GDM1 (cell line): ENCODE measurements around the gene WDR19.
"Not testable (repeated sequence)": the region's sequence is repeated elsewhere in the genome, so short reads cannot be mapped to it uniquely, and the experiment has no call there.

ENCODE experiments used
- DNase-seq: peaks from one replicate; lab custom pipeline; 2025; lab: John Stamatoyannopoulos, UW

Gene WDR19

DNA sequence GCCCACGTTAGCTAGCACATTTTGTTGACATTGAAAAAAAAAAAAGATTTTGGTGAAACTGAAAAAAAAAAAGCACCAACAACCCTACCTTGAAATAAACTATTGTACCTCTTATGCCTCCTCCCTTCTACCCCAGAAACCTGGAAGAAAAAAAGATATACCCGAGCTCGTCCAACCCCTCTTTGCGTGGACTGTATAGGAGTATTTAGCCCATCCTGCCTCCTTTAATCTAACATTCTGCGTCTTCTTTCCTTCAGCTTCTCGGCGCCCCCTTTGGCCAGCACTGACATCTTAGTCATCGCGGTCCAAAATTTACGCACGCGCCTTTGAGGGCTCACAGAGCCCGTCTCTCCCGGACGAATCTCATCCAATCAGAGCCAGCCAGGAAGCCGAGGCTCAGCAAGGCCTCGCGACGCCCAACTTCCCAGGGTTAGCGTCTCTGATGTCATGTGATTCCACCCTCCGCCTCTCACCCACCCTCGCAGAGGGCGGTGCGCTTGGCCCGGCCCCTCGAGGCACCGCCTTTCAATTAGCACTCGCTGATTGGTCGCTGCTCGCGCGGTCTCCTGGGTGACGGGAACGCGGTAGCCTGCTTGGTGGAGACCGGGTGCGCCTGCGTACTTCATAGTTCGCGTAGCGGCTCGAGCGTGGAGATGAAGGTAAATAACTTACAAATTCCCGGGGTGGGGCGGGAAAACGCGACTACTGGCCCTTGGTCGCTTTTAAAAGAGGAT is at the start of gene WDR19:
TSS of gene WDR19 (plus strand) at position 625 of the 734 bp plus-strand sequence. CDS start at position 654, 29 bp downstream.
- peak; percentile 99 for DNase-seq

GRCh38 chr4:39133623-39134022 is 48.7 kb upstream of the WDR19 start:
- DNase-seq, result no peak

DNA sequence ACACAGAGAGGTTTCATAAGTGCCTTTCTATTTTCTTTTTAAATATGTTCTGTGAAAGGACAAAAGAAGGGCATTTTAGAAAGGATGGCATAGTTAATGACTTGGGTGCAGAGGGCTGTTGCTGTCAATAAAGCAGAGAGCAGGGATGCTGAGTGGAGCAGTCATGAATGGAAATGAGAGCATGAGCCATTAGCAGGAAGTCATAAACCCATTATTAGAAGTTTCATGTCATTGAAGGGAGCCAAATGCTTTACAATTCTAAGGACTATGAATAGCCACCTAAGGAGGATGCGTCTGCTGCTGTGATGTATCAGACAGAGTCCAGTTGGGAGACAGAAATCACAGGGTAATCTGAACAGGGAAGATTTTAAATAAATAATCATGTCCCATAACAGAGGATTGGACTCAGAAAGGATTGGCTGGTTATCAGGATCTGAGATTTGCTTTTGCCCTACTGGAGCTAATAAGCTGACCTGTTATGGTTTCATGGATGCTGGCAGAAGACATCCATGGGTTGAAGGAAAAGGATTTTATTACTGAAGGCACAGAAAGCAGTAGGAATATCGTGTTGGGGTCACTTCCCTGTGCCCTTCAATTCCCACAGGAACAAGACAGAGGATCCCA is 47.5 kb upstream of the WDR19 start:
- DNase-seq, result no peak

GRCh38 chr4:39138227-39138626 is 44.1 kb upstream of the WDR19 start:
- not testable (repeated sequence) for DNase-seq

DNA sequence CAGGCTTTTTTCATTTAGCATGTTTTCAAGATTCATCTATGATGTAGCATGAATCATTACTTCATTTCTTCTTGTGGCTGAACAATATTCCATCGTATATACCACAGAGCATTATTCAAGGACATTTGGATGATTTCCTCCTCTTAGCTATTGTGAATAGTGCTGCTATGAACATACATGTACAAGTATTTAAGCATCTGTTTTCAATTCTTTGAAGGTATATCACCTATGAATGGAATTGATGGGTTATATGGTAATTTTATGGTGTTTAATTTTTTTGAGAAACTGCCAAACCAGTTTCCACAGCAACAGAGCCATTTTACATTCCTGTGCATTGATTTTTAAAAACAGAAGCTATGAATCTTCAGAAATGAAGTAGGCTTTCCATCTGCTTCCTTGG is 36.1 kb upstream of the WDR19 start:
- DNase-seq, result no peak

- no peak for DNase-seq
These were observed 28.3 kb upstream of the WDR19 start for GRCh38 chr4:39154009-39154408.

GRCh38 chr4:39157520-39157919 is 24.8 kb upstream of the WDR19 start:
- no peak for DNase-seq

DNA sequence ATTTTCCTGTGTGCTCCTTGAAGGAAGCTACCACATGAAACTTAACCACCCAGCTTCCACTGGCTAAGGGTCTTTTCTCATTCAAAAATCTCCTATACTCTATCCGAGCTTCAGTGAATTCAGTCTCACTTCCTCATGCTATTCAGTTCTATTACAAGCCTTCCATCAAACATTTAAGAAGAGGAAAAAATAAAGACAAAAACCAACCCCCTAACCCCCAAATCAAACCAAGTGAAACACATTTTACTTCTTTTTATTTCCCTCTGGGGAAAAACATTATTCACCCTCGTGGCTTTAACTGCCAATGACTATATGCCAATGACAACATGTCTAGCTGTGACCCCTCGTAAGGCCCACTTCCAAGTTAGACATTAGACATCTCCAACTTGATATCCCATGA is 16.2 kb upstream of the WDR19 start:
- DNase-seq, result no peak

- DNase-seq, result no peak
These were observed 15.7 kb upstream of the WDR19 start for GRCh38 chr4:39166669-39167068.

DNA sequence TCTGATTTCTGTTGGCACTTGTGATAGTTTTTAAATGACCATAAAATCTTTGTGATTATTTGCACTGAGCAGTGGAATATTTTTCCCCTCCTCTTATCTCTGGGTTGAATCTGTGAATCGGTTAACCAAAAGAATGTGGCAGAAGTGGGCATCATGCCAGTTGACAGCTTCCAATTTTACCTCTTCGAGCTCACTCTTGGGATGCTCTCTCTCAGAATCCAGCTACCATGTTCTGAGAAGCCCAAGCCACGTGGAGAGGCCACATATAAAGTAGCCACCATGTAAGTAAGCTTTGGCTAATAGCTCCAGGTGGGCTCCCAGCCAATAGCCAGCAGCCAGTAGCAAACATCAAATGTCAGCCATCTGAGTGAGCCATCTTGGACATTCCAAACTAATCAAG is 12.9 kb upstream of the WDR19 start:
- no peak for DNase-seq

- no peak for DNase-seq
These were observed 12.0 kb upstream of the WDR19 start for GRCh38 chr4:39170301-39170700.

- no peak for DNase-seq
These were observed 3.6 kb upstream of the WDR19 start for GRCh38 chr4:39178706-39179105.

- no peak for DNase-seq
These were observed 2.6 kb upstream of the WDR19 start for GRCh38 chr4:39179681-39180080.

GRCh38 chr4:39180629-39181028 is 1.7 kb upstream of the WDR19 start:
- DNase-seq, result not testable (repeated sequence)

DNA sequence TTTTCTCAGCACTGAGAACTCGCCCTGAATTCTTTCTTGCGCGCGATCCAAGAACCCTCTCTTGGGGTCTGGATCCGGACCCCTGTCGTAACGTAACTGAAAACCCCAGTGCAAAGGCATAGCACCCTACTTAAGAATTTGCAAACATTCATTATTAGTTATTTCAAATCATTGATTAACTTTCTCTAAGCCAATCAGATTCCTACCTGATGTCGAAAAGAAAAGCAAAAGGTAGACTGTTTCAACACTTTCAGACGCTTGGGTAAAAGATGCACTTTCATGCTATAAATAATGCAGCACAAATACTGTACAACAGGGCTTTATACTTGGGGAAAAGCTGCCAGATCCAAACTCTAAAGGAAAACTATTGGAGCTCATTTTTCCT is 817 bp upstream of the WDR19 start:
- no peak for DNase-seq

DNA sequence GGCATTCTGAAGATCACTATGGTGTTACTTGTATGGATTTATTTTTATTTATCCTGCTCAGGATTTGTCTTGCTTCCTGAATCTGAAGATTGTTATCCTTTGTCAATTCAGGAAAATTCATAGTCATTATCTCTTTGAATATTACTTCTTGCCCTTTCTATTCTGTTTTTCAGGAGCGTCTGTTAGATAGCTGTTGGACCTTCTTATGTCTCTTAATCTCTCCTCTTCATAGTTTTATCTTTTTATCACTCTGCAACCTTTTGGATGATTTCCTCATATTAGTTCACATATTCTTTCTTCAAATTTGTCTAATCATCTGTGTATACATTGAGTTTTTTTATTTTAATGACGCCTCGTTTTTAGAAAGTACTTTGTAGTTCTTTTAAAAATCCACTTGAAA is 19.6 kb downstream of the WDR19 start:
- no peak for DNase-seq

DNA sequence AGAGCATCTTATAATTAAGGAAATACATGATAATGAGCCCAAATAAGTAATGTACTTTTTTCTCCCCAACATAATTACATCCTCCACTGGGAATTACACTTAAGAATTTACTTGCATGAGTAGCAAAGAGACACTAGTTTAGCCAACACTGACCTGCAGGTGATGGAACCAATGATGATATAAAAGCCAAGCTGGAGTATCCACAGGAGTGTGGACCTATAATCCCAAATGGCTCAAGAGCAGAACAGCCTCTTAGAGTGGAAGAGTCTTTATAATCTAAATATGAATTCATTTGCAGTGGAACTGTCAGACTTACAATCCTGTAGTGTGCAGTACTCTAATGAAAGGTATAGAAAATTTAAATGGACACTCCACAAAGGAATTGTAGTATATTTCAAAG is 22.2 kb downstream of the WDR19 start:
- DNase-seq, result no peak

DNA sequence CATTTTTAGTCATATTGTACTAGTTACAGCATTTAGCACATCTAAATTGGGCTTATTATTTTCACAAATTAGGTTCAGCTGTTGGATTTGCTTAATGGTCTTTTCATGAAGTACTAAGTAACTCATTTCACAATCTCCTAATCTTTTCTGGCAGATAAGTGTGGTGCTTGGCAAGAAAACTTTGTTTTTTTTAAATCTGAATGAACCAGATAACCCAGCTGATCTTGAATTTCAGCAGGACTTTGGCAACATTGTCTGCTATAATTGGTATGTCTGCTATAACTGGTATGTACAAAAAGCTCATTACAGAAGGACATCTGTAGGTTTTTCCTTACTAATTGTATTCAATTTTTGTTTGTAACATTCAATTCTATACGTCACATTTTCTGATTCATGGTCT is 22.7 kb downstream of the WDR19 start:
- DNase-seq, result no peak

- no peak for DNase-seq
These were observed 23.1 kb downstream of the WDR19 start for GRCh38 chr4:39205476-39205875.

GRCh38 chr4:39227906-39228305 is 45.6 kb downstream of the WDR19 start:
- DNase-seq, result no peak

DNA sequence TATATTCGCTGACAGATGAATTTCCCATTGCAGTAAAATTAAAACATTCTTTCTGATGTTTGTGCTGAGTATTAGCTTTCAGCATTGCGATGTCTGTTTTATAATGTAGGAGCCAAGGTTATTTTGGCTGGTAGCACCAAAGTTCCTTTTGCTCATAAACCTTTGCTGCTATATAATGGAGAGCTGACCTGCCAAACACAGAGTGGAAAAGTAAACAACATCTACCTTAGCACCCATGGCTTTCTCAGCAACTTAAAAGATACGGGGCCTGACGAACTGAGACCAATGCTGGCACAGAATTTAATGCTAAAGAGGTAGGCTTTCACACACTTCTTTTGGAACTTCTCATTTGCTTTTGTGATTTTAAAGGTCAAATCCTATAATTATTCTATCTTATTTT is 46.0 kb downstream of the WDR19 start:
- no peak for DNase-seq

DNA sequence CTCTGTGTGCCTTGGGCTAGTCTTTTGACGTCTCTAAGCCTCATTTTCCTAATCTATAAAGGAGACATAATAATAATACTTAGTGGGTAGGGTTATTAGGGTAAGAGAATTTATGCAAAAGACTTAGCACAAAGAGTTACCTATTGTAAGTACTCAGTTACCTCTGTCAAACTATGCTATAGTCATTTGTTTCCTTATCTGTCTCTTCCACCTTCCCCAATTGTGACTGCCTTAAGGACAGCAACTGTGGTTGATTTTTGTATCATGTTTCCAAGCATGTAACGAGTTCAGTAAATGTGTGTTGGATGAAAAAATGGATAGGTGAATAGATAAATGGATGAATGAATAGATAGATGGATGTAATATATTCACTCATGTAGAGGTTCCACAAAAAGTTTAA is 48.1 kb downstream of the WDR19 start:
- no peak for DNase-seq

DNA sequence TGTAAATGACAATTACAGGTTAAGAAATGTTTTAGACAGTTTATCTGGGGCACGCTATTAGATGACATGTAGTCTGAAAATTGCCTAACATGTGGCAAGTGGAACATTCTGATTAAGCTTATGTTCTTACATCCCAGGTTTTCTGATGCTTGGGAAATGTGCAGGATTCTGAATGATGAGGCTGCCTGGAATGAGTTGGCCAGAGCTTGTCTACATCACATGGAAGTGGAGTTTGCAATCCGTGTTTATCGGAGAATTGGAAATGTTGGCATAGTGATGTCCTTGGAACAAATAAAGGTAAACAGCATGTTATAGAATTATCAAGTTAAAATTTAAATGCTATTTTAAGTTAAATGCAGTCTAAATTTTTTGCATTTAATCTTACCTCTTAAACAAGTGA is 49.3 kb downstream of the WDR19 start:
- no peak for DNase-seq

GRCh38 chr4:39232100-39232499 is 49.8 kb downstream of the WDR19 start:
- DNase-seq, result no peak
